Activated CD8-positive, alpha-beta memory T cell treated with anti-CD3 and anti-CD28 coated beads, Interleukin-2, amount 50 U/mL, for 4 hours (primary cell): Measurements from ENCODE around the gene C20orf141.
"Not testable (repeated sequence)": the region's sequence is repeated elsewhere in the genome, so short reads cannot be mapped to it uniquely, and the experiment has no call there.

Source experiments
- DNase-seq: peaks from one replicate; pipeline ENCODE4 v3.0.0-alpha.2; 2020

Gene C20orf141

GRCh38 chr20:2799688-2800520 is 14.9 kb upstream of the C20orf141 start:
- DNase-seq: no peak

GRCh38 chr20:2800521-2801285 is 14.1 kb upstream of the C20orf141 start, which contains the start of gene CPXM1:
Gene CPXM1, minus strand, starts transcription at chr20:2800627. Its CDS starts 55 bp downstream, at chr20:2800572.
- DNase-seq: no peak

GRCh38 chr20:2801286-2801728 is 13.5 kb upstream of the C20orf141 start:
- DNase-seq: no peak

GRCh38 chr20:2804041-2804828 is 10.6 kb upstream of the C20orf141 start:
- no peak for DNase-seq

GRCh38 chr20:2804852-2805688 is 9.7 kb upstream of the C20orf141 start:
- no peak for DNase-seq

GRCh38 chr20:2805689-2806350 is 9.0 kb upstream of the C20orf141 start:
- DNase-seq: no peak

GRCh38 chr20:2806351-2806701 is 8.5 kb upstream of the C20orf141 start:
- DNase-seq: no peak

GRCh38 chr20:2807019-2807418 is 7.8 kb upstream of the C20orf141 start:
- DNase-seq: no peak

- DNase-seq: not testable (repeated sequence)
Measured at GRCh38 chr20:2807929-2808328, 6.9 kb upstream of the C20orf141 start.

- DNase-seq: no peak
Measured at GRCh38 chr20:2809690-2810089, 5.1 kb upstream of the C20orf141 start.

- no peak for DNase-seq
Measured at GRCh38 chr20:2812189-2812588, 2.6 kb upstream of the C20orf141 start.

GRCh38 chr20:2814076-2814475 is 711 bp upstream of the C20orf141 start:
- no peak for DNase-seq

- DNase-seq: no peak
Measured at GRCh38 chr20:2815242-2815900, 584 bp downstream of the C20orf141 start.

GRCh38 chr20:2816030-2816582 is 1.3 kb downstream of the C20orf141 start, which contains the start of gene TMEM239:
Gene TMEM239, plus strand, starts transcription at chr20:2816364. Its CDS starts 191 bp downstream, at chr20:2816555.
- DNase-seq: no peak

- no peak for DNase-seq
Measured at GRCh38 chr20:2816583-2817340, 2.0 kb downstream of the C20orf141 start.

- no peak for DNase-seq
Measured at GRCh38 chr20:2817341-2817726, 2.5 kb downstream of the C20orf141 start.

- DNase-seq: no peak
Measured at GRCh38 chr20:2817891-2818595, 3.3 kb downstream of the C20orf141 start.

GRCh38 chr20:2820084-2820895 is 5.5 kb downstream of the C20orf141 start:
- no peak for DNase-seq
